ENCODE measurements around the gene ANKZF1.

ANKZF1 gene

GRCh38 chr2:219216535-219216915 lies 13.1 kb upstream of the ANKZF1 start:
- H3K36me3 ChIP-seq (ENCODE audit: control insufficient read depth in 1 of 2, insufficient read depth in 2 of 2, low read length in 2 of 2), result peaks cover 24 to 48% of the 10 kb centered on the region in 2 donors
- no peaks in the 10 kb centered on the region for H3K9me3 ChIP-seq (ENCODE audit: control insufficient read depth in 1 of 2, low read length in 2 of 2)
- H3K4me1 ChIP-seq (ENCODE audit: control insufficient read depth in 1 of 2, insufficient read depth in 2 of 2, low read length in 2 of 2), result peaks cover 21 to 27% of the 10 kb centered on the region in 2 donors
- no peaks in the 10 kb centered on the region for H3K27me3 ChIP-seq (ENCODE audit: control insufficient read depth in 1 of 2, insufficient read depth in 2 of 2, low read length in 2 of 2)
- H3K4me3 ChIP-seq (ENCODE audit: low read depth in 1 of 2, low read length in 2 of 2), result no peak overlapping the region
- no peak overlapping the region for H3K27ac ChIP-seq (ENCODE audit: low read depth, low read length)
- H3K9ac ChIP-seq (ENCODE audit: low read depth in 1 of 2, low read length in 2 of 2), result no peak overlapping the region

GRCh38 chr2:219218217-219218731 lies 11.3 kb upstream of the ANKZF1 start:
- H3K4me1 ChIP-seq (ENCODE audit: control insufficient read depth in 1 of 2, insufficient read depth in 2 of 2, low read length in 2 of 2), result peaks cover 21 to 27% of the 10 kb centered on the region in 2 donors
- H3K27ac ChIP-seq (ENCODE audit: low read depth, low read length), result peak overlapping the region; percentile 74
- no peaks in the 10 kb centered on the region for H3K27me3 ChIP-seq (ENCODE audit: control insufficient read depth in 1 of 2, insufficient read depth in 2 of 2, low read length in 2 of 2)
- peaks cover 37 to 55% of the 10 kb centered on the region in 2 donors for H3K36me3 ChIP-seq (ENCODE audit: control insufficient read depth in 1 of 2, insufficient read depth in 2 of 2, low read length in 2 of 2)
- peak overlapping the region; percentile 45 for H3K9ac ChIP-seq (ENCODE audit: low read depth in 1 of 2, low read length in 2 of 2)
- H3K9me3 ChIP-seq (ENCODE audit: control insufficient read depth in 1 of 2, low read length in 2 of 2), result no peaks in the 10 kb centered on the region
- H3K4me3 ChIP-seq (ENCODE audit: low read depth in 1 of 2, low read length in 2 of 2), result peak overlapping the region; percentile 75 to 78

GRCh38 chr2:219218732-219219701 lies 10.6 kb upstream of the ANKZF1 start, which contains the start of gene ABCB6:
Gene ABCB6, minus strand, starts transcription at chr2:219218958. Its CDS starts 285 bp downstream, at chr2:219218673.
- H3K36me3 ChIP-seq (ENCODE audit: control insufficient read depth in 1 of 2, insufficient read depth in 2 of 2, low read length in 2 of 2), result peaks cover 45 to 55% of the 10 kb centered on the region in 2 donors
- H3K4me3 ChIP-seq (ENCODE audit: low read depth in 1 of 2, low read length in 2 of 2), result peak within 1 kb of the TSS; percentile 75 to 78
- H3K4me1 ChIP-seq (ENCODE audit: control insufficient read depth in 1 of 2, insufficient read depth in 2 of 2, low read length in 2 of 2), result peaks cover 21 to 27% of the 10 kb centered on the region in 2 donors
- peak within 1 kb of the TSS; percentile 45 for H3K9ac ChIP-seq (ENCODE audit: low read depth in 1 of 2, low read length in 2 of 2)
- peak within 1 kb of the TSS; percentile 74 for H3K27ac ChIP-seq (ENCODE audit: low read depth, low read length)
- H3K27me3 ChIP-seq (ENCODE audit: control insufficient read depth in 1 of 2, insufficient read depth in 2 of 2, low read length in 2 of 2), result no peaks in the 10 kb centered on the region
- no peaks in the 10 kb centered on the region for H3K9me3 ChIP-seq (ENCODE audit: control insufficient read depth in 1 of 2, low read length in 2 of 2)

- Histone ChIP-seq H3K27me3 (ENCODE audit: control insufficient read depth in 1 of 2, insufficient read depth in 2 of 2, low read length in 2 of 2) (no peaks in the 10 kb centered on the region), H3K36me3 (ENCODE audit: control insufficient read depth in 1 of 2, insufficient read depth in 2 of 2, low read length in 2 of 2) (peaks cover 45 to 55% of the 10 kb centered on the region in 2 donors), H3K9ac (ENCODE audit: low read depth in 1 of 2, low read length in 2 of 2) (no peak overlapping the region), H3K4me1 (ENCODE audit: control insufficient read depth in 1 of 2, insufficient read depth in 2 of 2, low read length in 2 of 2) (peaks cover 21 to 27% of the 10 kb centered on the region in 2 donors), H3K27ac (ENCODE audit: low read depth, low read length) (no peak overlapping the region), H3K9me3 (ENCODE audit: control insufficient read depth in 1 of 2, low read length in 2 of 2) (no peaks in the 10 kb centered on the region), H3K4me3 (ENCODE audit: low read depth in 1 of 2, low read length in 2 of 2) (peak overlapping the region in 1 of 2 donors; percentile 75)
Measured at GRCh38 chr2:219219784-219220532, 9.6 kb upstream of the ANKZF1 start.

- Histone ChIP-seq H3K9ac (ENCODE audit: low read depth in 1 of 2, low read length in 2 of 2) (no peak overlapping the region), H3K27me3 (ENCODE audit: control insufficient read depth in 1 of 2, insufficient read depth in 2 of 2, low read length in 2 of 2) (no peaks in the 10 kb centered on the region), H3K4me1 (ENCODE audit: control insufficient read depth in 1 of 2, insufficient read depth in 2 of 2, low read length in 2 of 2) (peaks cover 21 to 27% of the 10 kb centered on the region in 2 donors)
Measured at GRCh38 chr2:219220652-219221402, 8.8 kb upstream of the ANKZF1 start.

GRCh38 chr2:219221957-219222518 lies 7.6 kb upstream of the ANKZF1 start:
- Histone ChIP-seq H3K4me3 (ENCODE audit: low read depth in 1 of 2, low read length in 2 of 2) (no peak overlapping the region), H3K27me3 (ENCODE audit: control insufficient read depth in 1 of 2, insufficient read depth in 2 of 2, low read length in 2 of 2) (no peaks in the 10 kb centered on the region), H3K9ac (ENCODE audit: low read depth in 1 of 2, low read length in 2 of 2) (no peak overlapping the region), H3K27ac (ENCODE audit: low read depth, low read length) (no peak overlapping the region), H3K9me3 (ENCODE audit: control insufficient read depth in 1 of 2, low read length in 2 of 2) (no peaks in the 10 kb centered on the region), H3K36me3 (ENCODE audit: control insufficient read depth in 1 of 2, insufficient read depth in 2 of 2, low read length in 2 of 2) (peaks cover 57 to 71% of the 10 kb centered on the region in 2 donors), H3K4me1 (ENCODE audit: control insufficient read depth in 1 of 2, insufficient read depth in 2 of 2, low read length in 2 of 2) (peaks cover 21 to 27% of the 10 kb centered on the region in 2 donors)

More at GRCh38 chr2:219220652-219221402, 8.8 kb upstream of the ANKZF1 start:
- Histone ChIP-seq H3K9me3 (ENCODE audit: control insufficient read depth in 1 of 2, low read length in 2 of 2) (no peaks in the 10 kb centered on the region), H3K36me3 (ENCODE audit: control insufficient read depth in 1 of 2, insufficient read depth in 2 of 2, low read length in 2 of 2) (peaks cover 51 to 63% of the 10 kb centered on the region in 2 donors), H3K4me3 (ENCODE audit: low read depth in 1 of 2, low read length in 2 of 2) (no peak overlapping the region), H3K27ac (ENCODE audit: low read depth, low read length) (no peak overlapping the region)

GRCh38 chr2:219223831-219224610 lies 5.6 kb upstream of the ANKZF1 start:
- Histone ChIP-seq H3K4me3 (ENCODE audit: low read depth in 1 of 2, low read length in 2 of 2) (no peak overlapping the region), H3K9ac (ENCODE audit: low read depth in 1 of 2, low read length in 2 of 2) (no peak overlapping the region), H3K27me3 (ENCODE audit: control insufficient read depth in 1 of 2, insufficient read depth in 2 of 2, low read length in 2 of 2) (no peaks in the 10 kb centered on the region), H3K4me1 (ENCODE audit: control insufficient read depth in 1 of 2, insufficient read depth in 2 of 2, low read length in 2 of 2) (peaks cover 24 to 26% of the 10 kb centered on the region in 2 donors), H3K27ac (ENCODE audit: low read depth, low read length) (no peak overlapping the region), H3K36me3 (ENCODE audit: control insufficient read depth in 1 of 2, insufficient read depth in 2 of 2, low read length in 2 of 2) (peaks cover 57 to 71% of the 10 kb centered on the region in 2 donors), H3K9me3 (ENCODE audit: control insufficient read depth in 1 of 2, low read length in 2 of 2) (no peaks in the 10 kb centered on the region)

GRCh38 chr2:219225350-219225749 lies 4.3 kb upstream of the ANKZF1 start:
- Histone ChIP-seq H3K4me1 (ENCODE audit: control insufficient read depth in 1 of 2, insufficient read depth in 2 of 2, low read length in 2 of 2) (peaks cover 17 to 18% of the 10 kb centered on the region in 2 donors), H3K36me3 (ENCODE audit: control insufficient read depth in 1 of 2, insufficient read depth in 2 of 2, low read length in 2 of 2) (peaks cover 52 to 61% of the 10 kb centered on the region in 2 donors), H3K9me3 (ENCODE audit: control insufficient read depth in 1 of 2, low read length in 2 of 2) (no peaks in the 10 kb centered on the region), H3K27ac (ENCODE audit: low read depth, low read length) (no peak overlapping the region), H3K9ac (ENCODE audit: low read depth in 1 of 2, low read length in 2 of 2) (no peak overlapping the region), H3K4me3 (ENCODE audit: low read depth in 1 of 2, low read length in 2 of 2) (no peak overlapping the region), H3K27me3 (ENCODE audit: control insufficient read depth in 1 of 2, insufficient read depth in 2 of 2, low read length in 2 of 2) (no peaks in the 10 kb centered on the region)

All from duodenal mucosa (tissue), 2 donors.